ENCODE data around the gene UGT1A6.

- TF ChIP-seq EP300 (IDR thresholded peaks at IDR 0.05; ENCODE audit: low read depth), result no peak
- TF ChIP-seq, protein P1, sequence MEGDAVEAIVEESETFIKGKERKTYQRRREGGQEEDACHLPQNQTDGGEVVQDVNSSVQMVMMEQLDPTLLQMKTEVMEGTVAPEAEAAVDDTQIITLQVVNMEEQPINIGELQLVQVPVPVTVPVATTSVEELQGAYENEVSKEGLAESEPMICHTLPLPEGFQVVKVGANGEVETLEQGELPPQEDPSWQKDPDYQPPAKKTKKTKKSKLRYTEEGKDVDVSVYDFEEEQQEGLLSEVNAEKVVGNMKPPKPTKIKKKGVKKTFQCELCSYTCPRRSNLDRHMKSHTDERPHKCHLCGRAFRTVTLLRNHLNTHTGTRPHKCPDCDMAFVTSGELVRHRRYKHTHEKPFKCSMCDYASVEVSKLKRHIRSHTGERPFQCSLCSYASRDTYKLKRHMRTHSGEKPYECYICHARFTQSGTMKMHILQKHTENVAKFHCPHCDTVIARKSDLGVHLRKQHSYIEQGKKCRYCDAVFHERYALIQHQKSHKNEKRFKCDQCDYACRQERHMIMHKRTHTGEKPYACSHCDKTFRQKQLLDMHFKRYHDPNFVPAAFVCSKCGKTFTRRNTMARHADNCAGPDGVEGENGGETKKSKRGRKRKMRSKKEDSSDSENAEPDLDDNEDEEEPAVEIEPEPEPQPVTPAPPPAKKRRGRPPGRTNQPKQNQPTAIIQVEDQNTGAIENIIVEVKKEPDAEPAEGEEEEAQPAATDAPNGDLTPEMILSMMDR (IDR thresholded peaks at IDR 0.05), result no peak
- TF ChIP-seq POLR2A (IDR thresholded peaks at IDR 0.05), result no peak
Measured at GRCh38 chr2:233693963-233694362, 1.3 kb downstream of the UGT1A6 start.
